ENCODE data around the gene SLC14A1.
A peak's percentile ranks its signal among the peaks of the same experiment; 100 is the strongest.

SLC14A1 gene

GRCh38 chr18:45723567-45724355, at the start of gene SLC14A1:
Gene SLC14A1, plus strand, starts transcription at chr18:45724181. Its CDS starts 6,140 bp downstream, at chr18:45730321.
- no peak within 1 kb of the TSS for H3K4me3 ChIP-seq (ENCODE audit: low read depth, low read length)
- DNase-seq (ENCODE audit: low read depth) = no peak

GRCh38 chr18:45677276-45677807, 46.6 kb upstream of the SLC14A1 start:
- no peak for DNase-seq (ENCODE audit: low read depth)
- H3K4me3 ChIP-seq (ENCODE audit: low read depth, low read length) = no peak overlapping the region

GRCh38 chr18:45678441-45678840, 45.5 kb upstream of the SLC14A1 start:
- H3K4me3 ChIP-seq (ENCODE audit: low read depth, low read length) = no peak overlapping the region
- DNase-seq (ENCODE audit: low read depth) = no peak

GRCh38 chr18:45678850-45679249, 45.1 kb upstream of the SLC14A1 start:
- no peak overlapping the region for H3K4me3 ChIP-seq (ENCODE audit: low read depth, low read length)
- no peak for DNase-seq (ENCODE audit: low read depth)

- no peak for DNase-seq (ENCODE audit: low read depth)
- H3K4me3 ChIP-seq (ENCODE audit: low read depth, low read length) = no peak overlapping the region
These were observed 43.8 kb upstream of the SLC14A1 start for GRCh38 chr18:45680066-45680690.

- H3K4me3 ChIP-seq (ENCODE audit: low read depth, low read length) = no peak overlapping the region
- DNase-seq (ENCODE audit: low read depth) = no peak
These were observed 41.8 kb upstream of the SLC14A1 start for GRCh38 chr18:45682181-45682580.

GRCh38 chr18:45684341-45685115, 39.5 kb upstream of the SLC14A1 start:
- no peak overlapping the region for H3K4me3 ChIP-seq (ENCODE audit: low read depth, low read length)
- no peak for DNase-seq (ENCODE audit: low read depth)

GRCh38 chr18:45686891-45687611, 36.9 kb upstream of the SLC14A1 start:
- H3K4me3 ChIP-seq (ENCODE audit: low read depth, low read length) = no peak overlapping the region
- DNase-seq (ENCODE audit: low read depth) = peak; percentile 33

- H3K4me3 ChIP-seq (ENCODE audit: low read depth, low read length) = no peak overlapping the region
- DNase-seq (ENCODE audit: low read depth) = no peak
These were observed 36.4 kb upstream of the SLC14A1 start for GRCh38 chr18:45687621-45688020.

- DNase-seq (ENCODE audit: low read depth) = no peak
- H3K4me3 ChIP-seq (ENCODE audit: low read depth, low read length) = no peak overlapping the region
These were observed 35.9 kb upstream of the SLC14A1 start for GRCh38 chr18:45688113-45688512.

- H3K4me3 ChIP-seq (ENCODE audit: low read depth, low read length) = no peak overlapping the region
- DNase-seq (ENCODE audit: low read depth) = no peak
These were observed 35.1 kb upstream of the SLC14A1 start for GRCh38 chr18:45688833-45689232.

GRCh38 chr18:45689396-45689795, 34.6 kb upstream of the SLC14A1 start:
- no peak for DNase-seq (ENCODE audit: low read depth)
- H3K4me3 ChIP-seq (ENCODE audit: low read depth, low read length) = no peak overlapping the region

GRCh38 chr18:45690975-45691815, 32.8 kb upstream of the SLC14A1 start:
- H3K4me3 ChIP-seq (ENCODE audit: low read depth, low read length) = no peak overlapping the region
- DNase-seq (ENCODE audit: low read depth) = no peak

GRCh38 chr18:45691816-45692179, 32.2 kb upstream of the SLC14A1 start:
- DNase-seq (ENCODE audit: low read depth) = no peak
- H3K4me3 ChIP-seq (ENCODE audit: low read depth, low read length) = no peak overlapping the region

- no peak overlapping the region for H3K4me3 ChIP-seq (ENCODE audit: low read depth, low read length)
- no peak for DNase-seq (ENCODE audit: low read depth)
These were observed 21.2 kb upstream of the SLC14A1 start for GRCh38 chr18:45702708-45703265.

- H3K4me3 ChIP-seq (ENCODE audit: low read depth, low read length) = no peak overlapping the region
- DNase-seq (ENCODE audit: low read depth) = no peak
These were observed 15.2 kb upstream of the SLC14A1 start for GRCh38 chr18:45708831-45709230.

GRCh38 chr18:45712061-45712460, 11.9 kb upstream of the SLC14A1 start:
- DNase-seq (ENCODE audit: low read depth) = no peak
- H3K4me3 ChIP-seq (ENCODE audit: low read depth, low read length) = no peak overlapping the region

- no peak overlapping the region for H3K4me3 ChIP-seq (ENCODE audit: low read depth, low read length)
- DNase-seq (ENCODE audit: low read depth) = no peak
These were observed 10.7 kb upstream of the SLC14A1 start for GRCh38 chr18:45713239-45713638.

All from skeletal muscle cell (primary cell).